ENCODE data around the gene SLC26A2. TPM values are rescaled to one million over a fixed set of nuclear protein-coding genes. Genes with fewer than 3 reads are reported as not detected.
A peak's percentile ranks its signal among the peaks of the same experiment; 100 is the strongest.

The SLC26A2 gene
- total and polyA plus RNA-seq, 4 donors = 2.8 to 16.1 (median 8.6) TPM

GRCh38 chr5:149917073-149917676 is 43.4 kb upstream of the SLC26A2 start:
- Histone ChIP-seq H3K27ac (ENCODE audit: low read depth in 1 of 2, low read length in 2 of 2) (peak overlapping the region; percentile 51 to 80), H3K4me1 (ENCODE audit: control insufficient read depth in 1 of 2, insufficient read depth in 2 of 2, low read length in 2 of 2) (peaks cover 7% of the 10 kb centered on the region in 2 donors), H3K4me3 (ENCODE audit: low read length in 2 of 2) (no peak overlapping the region), H3K27me3 (ENCODE audit: control insufficient read depth in 1 of 2, insufficient read depth in 2 of 2, low read length in 1 of 2) (no peaks in the 10 kb centered on the region), H3K9me3 (ENCODE audit: control insufficient read depth, low read length) (no peaks in the 10 kb centered on the region), H3K36me3 (ENCODE audit: control insufficient read depth in 1 of 2, insufficient read depth in 2 of 2, low read length in 1 of 2) (no peaks in the 10 kb centered on the region)
- intact Hi-C loops (cut with DNase I) = loop anchor here (5.0 kb wide), 2 partner anchors 40 to 45 kb away; partner anchors contain the start of gene SLC26A2 (in 1 of the 2)
- ATAC-seq (ENCODE audit: low FRiP score) = peak; percentile 52
- WGBS, 2 donors = 1 to 7% methylated on average over 6 of the region's 6 CpGs
- no peak for DNase-seq

GRCh38 chr5:149921597-149921996 is 39.0 kb upstream of the SLC26A2 start:
- no peaks in the 10 kb centered on the region for H3K36me3 ChIP-seq (ENCODE audit: control insufficient read depth in 1 of 2, insufficient read depth in 2 of 2, low read length in 1 of 2)
- no peaks in the 10 kb centered on the region for H3K27me3 ChIP-seq (ENCODE audit: control insufficient read depth in 1 of 2, insufficient read depth in 2 of 2, low read length in 1 of 2)
- intact Hi-C loops (cut with DNase I) = no loop called here
- ATAC-seq (ENCODE audit: low FRiP score) (no peak), DNase-seq (no peak)
- no peak overlapping the region for H3K4me3 ChIP-seq (ENCODE audit: low read length in 2 of 2)
- no peak overlapping the region for H3K27ac ChIP-seq (ENCODE audit: low read depth in 1 of 2, low read length in 2 of 2)
- peaks cover 5 to 7% of the 10 kb centered on the region in 2 donors for H3K4me1 ChIP-seq (ENCODE audit: control insufficient read depth in 1 of 2, insufficient read depth in 2 of 2, low read length in 2 of 2)
- 86 to 92% methylated on average over 3 of the region's 3 CpGs for WGBS, 2 donors
- no peaks in the 10 kb centered on the region for H3K9me3 ChIP-seq (ENCODE audit: control insufficient read depth, low read length)

GRCh38 chr5:149922950-149923349 is 37.6 kb upstream of the SLC26A2 start:
- DNase-seq = no peak
- H3K4me3 ChIP-seq (ENCODE audit: low read length in 2 of 2) = no peak overlapping the region

GRCh38 chr5:149924486-149924885 is 36.1 kb upstream of the SLC26A2 start:
- DNase-seq = no peak
- 97 to 99% methylated on average over 5 of the region's 5 CpGs for whole genome bisulfite sequencing, 2 donors

More at GRCh38 chr5:149922950-149923349, 37.6 kb upstream of the SLC26A2 start:
- Histone ChIP-seq H3K27me3 (ENCODE audit: control insufficient read depth in 1 of 2, insufficient read depth in 2 of 2, low read length in 1 of 2) (no peaks in the 10 kb centered on the region), H3K36me3 (ENCODE audit: control insufficient read depth in 1 of 2, insufficient read depth in 2 of 2, low read length in 1 of 2) (no peaks in the 10 kb centered on the region), H3K27ac (ENCODE audit: low read depth in 1 of 2, low read length in 2 of 2) (no peak overlapping the region), H3K9me3 (ENCODE audit: control insufficient read depth, low read length) (no peaks in the 10 kb centered on the region), H3K4me1 (ENCODE audit: control insufficient read depth in 1 of 2, insufficient read depth in 2 of 2, low read length in 2 of 2) (peaks cover 3% of the 10 kb centered on the region in 2 donors)
- intact Hi-C loops (cut with DNase I) = no loop called here
- 96% methylated on average over 6 of the region's 6 CpGs for WGBS, 2 donors
- ATAC-seq (ENCODE audit: low FRiP score) = no peak

GRCh38 chr5:149930043-149930748 is 30.4 kb upstream of the SLC26A2 start:
- Histone ChIP-seq H3K9me3 (ENCODE audit: control insufficient read depth, low read length) (no peaks in the 10 kb centered on the region), H3K4me1 (ENCODE audit: control insufficient read depth in 1 of 2, insufficient read depth in 2 of 2, low read length in 2 of 2) (peaks cover 0 to 3% of the 10 kb centered on the region in 2 donors), H3K27me3 (ENCODE audit: control insufficient read depth in 1 of 2, insufficient read depth in 2 of 2, low read length in 1 of 2) (no peaks in the 10 kb centered on the region), H3K4me3 (ENCODE audit: low read length in 2 of 2) (no peak overlapping the region), H3K27ac (ENCODE audit: low read depth in 1 of 2, low read length in 2 of 2) (no peak overlapping the region), H3K36me3 (ENCODE audit: control insufficient read depth in 1 of 2, insufficient read depth in 2 of 2, low read length in 1 of 2) (no peaks in the 10 kb centered on the region)
- DNase-seq (no peak), ATAC-seq (ENCODE audit: low FRiP score) (no peak)
- intact Hi-C loops (cut with DNase I) = no loop called here
- 37 to 55% methylated on average over 6 of the region's 6 CpGs for WGBS, 2 donors

More at GRCh38 chr5:149924486-149924885, 36.1 kb upstream of the SLC26A2 start:
- no peak for ATAC-seq (ENCODE audit: low FRiP score)
- Histone ChIP-seq H3K27ac (ENCODE audit: low read depth in 1 of 2, low read length in 2 of 2) (no peak overlapping the region), H3K9me3 (ENCODE audit: control insufficient read depth, low read length) (no peaks in the 10 kb centered on the region), H3K36me3 (ENCODE audit: control insufficient read depth in 1 of 2, insufficient read depth in 2 of 2, low read length in 1 of 2) (no peaks in the 10 kb centered on the region), H3K4me3 (ENCODE audit: low read length in 2 of 2) (no peak overlapping the region), H3K4me1 (ENCODE audit: control insufficient read depth in 1 of 2, insufficient read depth in 2 of 2, low read length in 2 of 2) (peaks cover 1 to 3% of the 10 kb centered on the region in 2 donors), H3K27me3 (ENCODE audit: control insufficient read depth in 1 of 2, insufficient read depth in 2 of 2, low read length in 1 of 2) (no peaks in the 10 kb centered on the region)
- intact Hi-C loops (cut with DNase I) = no loop called here

- Histone ChIP-seq H3K27me3 (ENCODE audit: control insufficient read depth in 1 of 2, insufficient read depth in 2 of 2, low read length in 1 of 2) (no peaks in the 10 kb centered on the region), H3K4me1 (ENCODE audit: control insufficient read depth in 1 of 2, insufficient read depth in 2 of 2, low read length in 2 of 2) (peaks cover 0 to 6% of the 10 kb centered on the region in 2 donors), H3K27ac (ENCODE audit: low read depth in 1 of 2, low read length in 2 of 2) (no peak overlapping the region), H3K9me3 (ENCODE audit: control insufficient read depth, low read length) (no peaks in the 10 kb centered on the region), H3K4me3 (ENCODE audit: low read length in 2 of 2) (no peak overlapping the region), H3K36me3 (ENCODE audit: control insufficient read depth in 1 of 2, insufficient read depth in 2 of 2, low read length in 1 of 2) (no peaks in the 10 kb centered on the region)
- ATAC-seq (ENCODE audit: low FRiP score) (no peak), DNase-seq (no peak)
- intact Hi-C loops (cut with DNase I) = no loop called here
- WGBS, 2 donors = 74% methylated on average over 7 of the region's 7 CpGs
Observed at GRCh38 chr5:149930749-149931574, 29.6 kb upstream of the SLC26A2 start.

GRCh38 chr5:149931992-149932436 is 28.5 kb upstream of the SLC26A2 start:
- Histone ChIP-seq H3K27ac (ENCODE audit: low read depth in 1 of 2, low read length in 2 of 2) (no peak overlapping the region), H3K36me3 (ENCODE audit: control insufficient read depth in 1 of 2, insufficient read depth in 2 of 2, low read length in 1 of 2) (no peaks in the 10 kb centered on the region), H3K27me3 (ENCODE audit: control insufficient read depth in 1 of 2, insufficient read depth in 2 of 2, low read length in 1 of 2) (no peaks in the 10 kb centered on the region), H3K4me3 (ENCODE audit: low read length in 2 of 2) (no peak overlapping the region), H3K4me1 (ENCODE audit: control insufficient read depth in 1 of 2, insufficient read depth in 2 of 2, low read length in 2 of 2) (peaks cover 0 to 5% of the 10 kb centered on the region in 2 donors), H3K9me3 (ENCODE audit: control insufficient read depth, low read length) (no peaks in the 10 kb centered on the region)
- WGBS, 2 donors = 89 to 92% methylated on average over 14 of the region's 14 CpGs
- intact Hi-C loops (cut with DNase I) = no loop called here
- ATAC-seq (ENCODE audit: low FRiP score) = no peak
- DNase-seq = no peak

- Histone ChIP-seq H3K27me3 (ENCODE audit: control insufficient read depth in 1 of 2, insufficient read depth in 2 of 2, low read length in 1 of 2) (no peaks in the 10 kb centered on the region), H3K4me1 (ENCODE audit: control insufficient read depth in 1 of 2, insufficient read depth in 2 of 2, low read length in 2 of 2) (peaks cover 3 to 4% of the 10 kb centered on the region in 2 donors), H3K36me3 (ENCODE audit: control insufficient read depth in 1 of 2, insufficient read depth in 2 of 2, low read length in 1 of 2) (no peaks in the 10 kb centered on the region), H3K9me3 (ENCODE audit: control insufficient read depth, low read length) (no peaks in the 10 kb centered on the region), H3K27ac (ENCODE audit: low read depth in 1 of 2, low read length in 2 of 2) (no peak overlapping the region), H3K4me3 (ENCODE audit: low read length in 2 of 2) (no peak overlapping the region)
- intact Hi-C loops (cut with DNase I) = no loop called here
- no peak for DNase-seq
- no peak for ATAC-seq (ENCODE audit: low FRiP score)
- WGBS, 2 donors = 71 to 74% methylated on average over 25 of the region's 25 CpGs
Observed at GRCh38 chr5:149932445-149933350, 27.9 kb upstream of the SLC26A2 start.

All from aorta (tissue), 5 donors.